ENCODE measurements around the gene SPINK8.

GRCh38 chr3:48369693-48370332 lies 36.4 kb upstream of the SPINK8 start:
- no peak for TF ChIP-seq CTCF (IDR thresholded peaks at IDR 0.05; ENCODE audit: control extremely low read depth in 1 of 3, insufficient read depth in 1 of 3, low read depth in 1 of 3, low read length in 3 of 3)
- TF ChIP-seq FOSL1 (IDR thresholded peaks at IDR 0.05; ENCODE audit: insufficient read depth, low read depth, low read length) = no peak
- no peak for TF ChIP-seq NANOG (IDR thresholded peaks at IDR 0.05; ENCODE audit: insufficient read depth, low read depth, low read length, poor library complexity, severe bottlenecking)
- TF ChIP-seq MAFK (IDR thresholded peaks at IDR 0.05; ENCODE audit: low read depth, low read length) = no peak
- TF ChIP-seq CEBPB (IDR thresholded peaks at IDR 0.05; ENCODE audit: low read depth, low read length) = no peak
- TF ChIP-seq JUN (IDR thresholded peaks at IDR 0.05; ENCODE audit: low read depth, low read length) = no peak
- TF ChIP-seq POLR2A (IDR thresholded peaks at IDR 0.05; ENCODE audit: control extremely low read depth in 1 of 2, low read depth in 2 of 2, low read length in 2 of 2) = peak in 1 of 2 experiments; percentile 23; a peak in 1 of 3 replicates
- no peak for TF ChIP-seq KDM4A (IDR thresholded peaks at IDR 0.05; ENCODE audit: low read depth, low read length, severe bottlenecking)
- no peak for TF ChIP-seq EZH2 (IDR thresholded peaks at IDR 0.05; ENCODE audit: low read depth, low read length, severe bottlenecking)
- TF ChIP-seq CBX8 (IDR thresholded peaks at IDR 0.05; ENCODE audit: borderline replicate concordance, low read depth, low read length) = no peak
- TF ChIP-seq ZNF274 (IDR thresholded peaks at IDR 0.05; ENCODE audit: borderline replicate concordance, extremely low read depth, low read length) = no peak
- TF ChIP-seq SAP30 (IDR thresholded peaks at IDR 0.05; ENCODE audit: insufficient read depth, insufficient replicate concordance, low read length) = no peak
